Ectodermal cell (in vitro differentiated cells): Measurements from ENCODE around the gene ENPP1.

Experiments
- H3K27ac ChIP-seq: 2 replicates; pipeline ENCODE4 v1.7.0; 2013; ENCODE audit warnings: mild to moderate bottlenecking, low read depth, low read length; ENCODE audit not compliant: insufficient read depth, poor library complexity, severe bottlenecking
- H3K27me3 ChIP-seq: 2 replicates; pipeline ENCODE4 v1.7.0; 2013; ENCODE audit warnings: mild to moderate bottlenecking, low read length; ENCODE audit not compliant: insufficient read depth, control insufficient read depth, poor library complexity, severe bottlenecking
- H3K36me3 ChIP-seq: one replicate; pipeline ENCODE4 v1.7.0; 2013; ENCODE audit warnings: low read length; ENCODE audit not compliant: control insufficient read depth, insufficient read depth
- H3K4me1 ChIP-seq: one replicate; pipeline ENCODE4 v1.7.0; 2013; ENCODE audit warnings: low read length; ENCODE audit not compliant: control insufficient read depth, insufficient read depth
- H3K4me3 ChIP-seq: 2 replicates; pipeline ENCODE4 v1.7.0; 2013; ENCODE audit warnings: low read depth, low read length, control low read depth; ENCODE audit not compliant: insufficient read depth
- H3K9me3 ChIP-seq: 2 replicates; pipeline ENCODE4 v1.7.0; 2013; ENCODE audit warnings: mild to moderate bottlenecking, low read length, moderate library complexity; ENCODE audit not compliant: control insufficient read depth
- WGBS, 2 experiments: methylation state at CpG; one replicate each; pipeline ENCODE4 v1.1.7; 2013; ENCODE audit warnings: missing lambda C conversion rate in 2 of 2; 5-methylcytosine and 5-hydroxymethylcytosine counted together

Gene ENPP1

GRCh38 chr6:131862476-131862875, 54.7 kb downstream of the ENPP1 start:
- H3K4me1 ChIP-seq = no peaks in the 10 kb centered on the region
- no peaks in the 10 kb centered on the region for H3K9me3 ChIP-seq
- H3K36me3 ChIP-seq = no peaks in the 10 kb centered on the region
- WGBS, 2 experiments = 96% methylated on average over 5 of the region's 5 CpGs
- no peak overlapping the region for H3K4me3 ChIP-seq
- H3K27me3 ChIP-seq = no peaks in the 10 kb centered on the region
- H3K27ac ChIP-seq = no peak overlapping the region

- H3K4me1 ChIP-seq = no peaks in the 10 kb centered on the region
- WGBS, 2 experiments = 83 to 92% methylated on average over 1 of the region's 1 CpG
- no peaks in the 10 kb centered on the region for H3K27me3 ChIP-seq
- no peak overlapping the region for H3K4me3 ChIP-seq
- H3K9me3 ChIP-seq = no peaks in the 10 kb centered on the region
- no peak overlapping the region for H3K27ac ChIP-seq
- no peaks in the 10 kb centered on the region for H3K36me3 ChIP-seq
Observed at GRCh38 chr6:131867744-131868143, 59.9 kb downstream of the ENPP1 start.

GRCh38 chr6:131868836-131869235, 61.0 kb downstream of the ENPP1 start:
- Histone ChIP-seq H3K27ac (no peak overlapping the region), H3K36me3 (no peaks in the 10 kb centered on the region)
- WGBS, 2 experiments = 90 to 100% methylated on average over 1 of the region's 3 CpGs

GRCh38 chr6:131875647-131876046, 67.8 kb downstream of the ENPP1 start:
- Histone ChIP-seq H3K4me1 (no peaks in the 10 kb centered on the region), H3K27me3 (no peaks in the 10 kb centered on the region), H3K9me3 (no peaks in the 10 kb centered on the region), H3K36me3 (no peaks in the 10 kb centered on the region), H3K27ac (no peak overlapping the region), H3K4me3 (no peak overlapping the region)
- WGBS, 2 experiments = 89% methylated on average over 1 of the region's 1 CpG; no CpG with 5 or more reads in 1 of the 2 experiments

More at GRCh38 chr6:131868836-131869235, 61.0 kb downstream of the ENPP1 start:
- Histone ChIP-seq H3K4me3 (no peak overlapping the region), H3K4me1 (no peaks in the 10 kb centered on the region), H3K9me3 (no peaks in the 10 kb centered on the region), H3K27me3 (no peaks in the 10 kb centered on the region)

GRCh38 chr6:131876545-131876944, 68.7 kb downstream of the ENPP1 start:
- Histone ChIP-seq H3K9me3 (no peaks in the 10 kb centered on the region), H3K4me3 (no peak overlapping the region), H3K27me3 (no peaks in the 10 kb centered on the region), H3K4me1 (no peaks in the 10 kb centered on the region), H3K36me3 (no peaks in the 10 kb centered on the region), H3K27ac (no peak overlapping the region)

- Histone ChIP-seq H3K36me3 (no peaks in the 10 kb centered on the region), H3K27ac (no peak overlapping the region), H3K4me3 (no peak overlapping the region), H3K27me3 (no peaks in the 10 kb centered on the region), H3K9me3 (no peaks in the 10 kb centered on the region), H3K4me1 (no peaks in the 10 kb centered on the region)
- 94 to 97% methylated on average over 3 to 4 of the region's 4 CpGs for WGBS, 2 experiments
Observed at GRCh38 chr6:131877999-131878789, 70.4 kb downstream of the ENPP1 start.

GRCh38 chr6:131883016-131883415, 75.2 kb downstream of the ENPP1 start:
- Histone ChIP-seq H3K9me3 (no peaks in the 10 kb centered on the region), H3K4me1 (no peaks in the 10 kb centered on the region), H3K4me3 (no peak overlapping the region), H3K36me3 (no peaks in the 10 kb centered on the region), H3K27ac (no peak overlapping the region), H3K27me3 (no peaks in the 10 kb centered on the region)
- WGBS, 2 experiments = 91 to 99% methylated on average over 2 of the region's 2 CpGs

GRCh38 chr6:131885237-131885636, 77.4 kb downstream of the ENPP1 start:
- 83 to 100% methylated on average over 1 of the region's 1 CpG for WGBS, 2 experiments
- Histone ChIP-seq H3K27me3 (no peaks in the 10 kb centered on the region), H3K27ac (no peak overlapping the region), H3K4me3 (no peak overlapping the region), H3K36me3 (no peaks in the 10 kb centered on the region), H3K4me1 (no peaks in the 10 kb centered on the region), H3K9me3 (no peaks in the 10 kb centered on the region)

GRCh38 chr6:131886517-131886916, 78.7 kb downstream of the ENPP1 start:
- 92 to 95% methylated on average over 3 to 4 of the region's 4 CpGs for WGBS, 2 experiments
- no peaks in the 10 kb centered on the region for H3K27me3 ChIP-seq
- no peak overlapping the region for H3K4me3 ChIP-seq
- no peak overlapping the region for H3K27ac ChIP-seq
- H3K4me1 ChIP-seq = no peaks in the 10 kb centered on the region
- H3K9me3 ChIP-seq = no peaks in the 10 kb centered on the region
- H3K36me3 ChIP-seq = no peaks in the 10 kb centered on the region

GRCh38 chr6:131890091-131890490, 82.3 kb downstream of the ENPP1 start:
- no peaks in the 10 kb centered on the region for H3K27me3 ChIP-seq
- H3K4me3 ChIP-seq = no peak overlapping the region
- 92 to 98% methylated on average over 3 of the region's 3 CpGs for WGBS, 2 experiments
- H3K9me3 ChIP-seq = no peaks in the 10 kb centered on the region
- H3K36me3 ChIP-seq = no peaks in the 10 kb centered on the region
- H3K27ac ChIP-seq = no peak overlapping the region
- H3K4me1 ChIP-seq = no peaks in the 10 kb centered on the region
